Stimulated activated CD8-positive, alpha-beta memory T cell treated with anti-CD3 and anti-CD28 coated beads, Interleukin-4, amount 100 ng/mL, for 24 hours (primary cell): Measurements from ENCODE around the gene NOL4L.

Source experiments
- DNase-seq: peaks from one replicate; pipeline ENCODE4 v3.0.0-alpha.2; 2020; ENCODE audit warnings: low read depth

The NOL4L gene

DNA sequence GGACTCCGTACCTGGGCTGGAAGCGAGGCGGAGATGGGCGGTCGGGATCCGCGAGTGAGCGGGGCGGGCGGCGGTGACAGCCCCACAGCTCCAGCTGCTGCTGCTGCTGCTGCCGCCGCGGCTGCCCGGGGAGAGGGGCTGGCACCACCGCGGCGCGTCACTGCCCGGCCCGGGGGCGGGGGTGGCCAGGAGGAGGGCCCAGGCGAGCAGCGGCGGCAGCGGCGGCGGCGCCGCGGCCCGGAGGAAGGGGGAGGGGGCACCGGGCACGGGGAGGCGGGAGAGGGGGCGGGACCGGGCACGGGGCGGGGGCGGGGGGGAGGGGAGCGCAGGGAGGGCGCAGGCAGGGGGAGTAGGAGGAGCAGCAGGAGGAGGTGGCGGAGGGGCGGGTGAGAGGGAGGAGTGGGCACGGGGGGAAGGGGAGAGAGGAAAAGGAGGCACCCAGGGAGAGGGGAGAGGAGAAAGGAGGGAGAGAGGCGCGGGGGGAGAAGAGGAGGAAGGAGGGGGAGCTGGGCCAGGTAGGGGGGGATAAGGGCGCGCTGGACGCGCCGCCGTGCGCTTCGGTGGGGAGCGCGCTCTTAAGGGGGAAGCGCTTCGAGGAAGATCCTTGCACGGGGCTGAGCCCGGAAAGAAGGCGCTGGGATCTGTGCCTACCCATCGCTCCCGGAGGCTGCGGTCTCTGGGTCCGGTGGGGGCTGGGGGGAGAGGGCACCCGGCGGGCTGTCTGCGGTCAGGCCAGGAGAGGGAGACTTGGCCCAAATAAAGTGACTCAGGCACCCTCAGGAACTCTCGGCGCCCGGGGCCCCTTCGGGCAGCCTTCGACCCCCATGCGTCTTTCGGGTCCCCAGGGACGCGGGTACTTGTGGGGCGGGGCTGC, 101.5 kb downstream of the NOL4L start:
- peak; percentile 48 for DNase-seq

- DNase-seq, result no peak
These were observed 102.5 kb downstream of the NOL4L start for GRCh38 chr20:32482442-32483261.

GRCh38 chr20:32482143-32482441, 103.0 kb downstream of the NOL4L start:
- DNase-seq, result no peak

- no peak for DNase-seq
These were observed 103.6 kb downstream of the NOL4L start for GRCh38 chr20:32481311-32482142.

DNA sequence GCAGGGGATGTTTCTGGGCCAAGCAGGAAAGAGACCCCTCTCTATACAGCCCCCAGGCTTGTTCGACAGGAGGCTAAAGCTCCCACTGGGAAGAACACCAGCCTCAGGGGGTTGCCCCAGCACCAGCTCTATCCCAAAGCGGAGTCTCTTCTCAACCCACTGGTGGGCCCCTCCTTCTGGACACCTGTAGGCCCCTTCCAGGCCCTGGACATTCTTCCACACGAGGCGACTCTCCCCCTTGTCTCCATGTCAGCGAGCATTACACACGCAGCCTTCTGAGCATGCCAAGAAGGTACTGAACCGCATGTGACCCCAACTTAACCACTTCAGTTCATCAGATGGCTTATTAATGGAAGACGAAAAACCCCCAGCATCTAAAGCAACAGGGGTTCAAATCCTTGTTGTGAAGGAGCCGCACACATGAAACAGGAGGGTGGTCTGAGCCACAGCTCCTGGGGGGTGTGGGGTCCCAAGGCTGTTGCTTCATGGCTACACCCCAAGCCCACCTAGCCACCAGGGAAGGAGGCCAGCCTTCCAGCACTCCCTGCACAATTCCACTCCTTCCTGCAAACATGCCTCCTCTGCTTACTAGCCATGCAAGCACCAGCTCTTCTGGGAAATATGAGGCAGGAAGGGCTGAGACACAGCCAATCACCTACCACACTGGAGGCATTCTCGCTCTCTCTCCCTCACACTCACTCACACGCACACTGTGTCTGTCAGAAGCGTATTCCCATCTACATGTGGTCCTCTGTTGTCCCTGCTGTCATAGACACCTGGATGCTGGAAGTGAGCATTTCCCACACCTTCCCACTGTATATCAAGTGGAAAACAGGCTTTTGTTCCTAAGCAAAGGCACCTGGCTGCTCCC, 104.5 kb downstream of the NOL4L start:
- DNase-seq, result no peak

GRCh38 chr20:32479697-32480171, 105.4 kb downstream of the NOL4L start:
- no peak for DNase-seq

DNA sequence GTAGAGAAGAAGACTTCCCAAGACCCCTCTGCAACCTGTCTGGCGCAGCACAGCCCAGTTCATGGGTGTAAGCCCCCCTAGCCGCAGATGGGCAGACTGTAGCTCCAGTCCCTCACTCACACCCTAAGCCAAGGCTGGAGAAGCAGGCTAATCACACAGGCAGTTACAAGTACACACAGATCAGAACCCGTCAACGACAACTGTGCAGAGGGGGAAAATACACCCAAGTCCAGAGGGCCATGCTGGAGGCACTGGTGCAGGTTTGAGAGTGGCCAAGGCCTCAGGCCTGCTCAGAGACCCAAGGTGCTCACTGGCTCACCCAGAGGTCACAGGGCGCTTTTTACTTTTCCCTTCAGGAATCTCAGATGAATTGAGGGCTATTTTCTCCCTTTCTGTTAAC, 106.1 kb downstream of the NOL4L start:
- no peak for DNase-seq

DNA sequence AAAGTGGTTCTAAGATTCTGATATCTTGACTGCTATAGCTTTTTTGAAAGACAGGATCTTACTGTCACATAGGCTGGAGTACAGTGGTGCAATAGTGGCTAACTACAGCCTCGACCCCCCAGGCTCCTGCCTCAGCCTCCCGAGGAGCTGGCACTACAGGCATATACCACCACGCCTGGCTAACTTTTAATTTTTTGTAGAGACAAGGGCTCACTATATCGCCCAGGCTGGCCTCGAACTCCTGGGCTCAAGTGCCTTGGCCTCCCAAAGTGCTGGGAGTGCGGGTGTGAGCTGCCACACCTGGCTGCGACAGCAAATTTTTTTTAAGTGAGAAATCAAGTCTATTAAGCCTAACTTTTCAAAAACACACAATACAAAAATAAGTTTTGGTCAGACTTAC, 106.6 kb downstream of the NOL4L start:
- DNase-seq, result no peak

DNA sequence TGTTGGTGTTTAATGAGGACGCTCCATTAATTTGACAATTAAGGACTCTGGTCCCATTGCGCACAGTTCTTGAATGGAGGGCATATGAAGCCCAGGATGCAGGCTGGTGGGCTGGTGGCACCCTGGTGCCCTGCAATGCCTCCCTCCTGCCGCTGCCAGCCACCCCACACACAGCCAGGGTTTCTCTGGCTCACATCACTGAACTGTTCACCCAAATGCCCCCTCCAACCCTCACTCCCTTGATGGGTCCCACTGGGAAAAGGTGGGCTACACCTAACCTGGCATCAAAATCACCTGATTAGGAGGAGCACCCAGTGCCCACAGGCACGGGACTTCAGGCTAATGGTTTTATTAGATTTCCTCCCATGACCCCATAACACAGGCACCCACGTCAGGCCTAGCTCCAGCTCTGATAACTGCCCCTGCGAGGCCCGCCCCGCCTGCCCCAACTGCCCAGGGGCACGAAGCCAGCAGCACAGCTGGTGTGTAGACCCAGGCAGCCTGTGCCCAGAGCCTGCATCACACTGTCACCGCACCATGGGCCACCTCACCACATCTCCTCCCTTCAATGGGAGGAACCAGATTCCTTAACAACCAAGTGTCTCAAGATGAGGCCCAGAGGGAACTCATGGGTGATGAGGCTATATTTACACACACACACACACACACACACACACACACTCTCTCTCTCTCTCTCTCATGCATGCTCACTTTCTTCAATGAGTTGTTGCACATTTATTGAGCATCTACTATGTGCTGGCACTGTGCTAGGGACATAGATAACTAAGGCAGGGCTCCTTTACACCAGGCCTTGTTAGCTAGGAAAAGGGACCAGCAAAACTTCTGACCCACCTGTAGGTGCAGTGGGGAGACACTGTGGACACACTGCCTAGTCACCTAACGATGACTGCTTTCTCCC, 107.3 kb downstream of the NOL4L start:
- DNase-seq, result no peak

DNA sequence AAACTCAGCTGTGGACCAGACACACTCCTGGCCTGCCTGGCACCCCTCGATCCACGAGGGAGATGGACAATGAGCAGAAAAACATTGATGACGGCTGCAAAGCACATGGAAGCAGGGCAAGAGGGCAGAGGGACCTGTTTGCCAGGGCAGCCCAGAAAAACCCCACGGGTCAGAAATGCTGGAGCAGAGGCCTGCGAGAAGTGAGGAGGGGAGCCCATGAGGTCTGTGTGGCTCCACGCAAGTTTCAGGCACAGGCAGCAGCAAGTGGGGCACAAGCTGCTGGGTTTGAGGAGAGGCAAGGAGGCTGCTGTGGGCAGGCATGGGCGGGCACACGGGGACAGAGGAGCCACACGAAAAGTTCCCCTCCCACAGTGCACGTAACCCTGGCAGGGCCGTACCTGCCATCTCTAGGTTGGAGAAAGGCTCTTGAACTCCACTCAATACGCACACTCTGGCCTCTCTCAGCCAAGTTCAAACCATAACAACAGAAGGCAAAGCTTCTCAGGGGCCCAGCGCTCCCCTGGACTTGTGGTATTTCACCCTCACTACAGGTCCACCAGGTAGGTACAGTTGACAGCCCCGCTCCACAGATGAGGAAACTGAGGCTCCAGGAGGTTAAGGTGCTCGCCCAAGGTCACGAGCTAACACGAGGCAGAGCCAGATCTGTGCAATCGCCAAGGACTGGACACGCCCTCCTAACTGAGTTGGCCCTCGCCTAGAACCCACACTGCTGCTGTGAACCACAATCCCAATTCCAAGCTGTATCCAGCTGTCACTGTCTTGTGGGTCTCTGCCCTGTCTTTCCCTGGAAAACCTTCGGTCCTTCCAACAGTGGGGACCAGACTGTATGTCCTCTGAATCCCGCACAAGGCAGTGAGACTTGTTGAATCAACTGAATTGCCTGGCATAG, 108.2 kb downstream of the NOL4L start:
- DNase-seq, result no peak

GRCh38 chr20:32474967-32475811, 109.9 kb downstream of the NOL4L start:
- no peak for DNase-seq

GRCh38 chr20:32474717-32474966, 110.5 kb downstream of the NOL4L start:
- DNase-seq, result no peak

GRCh38 chr20:32474009-32474716, 111.0 kb downstream of the NOL4L start:
- DNase-seq, result no peak

DNA sequence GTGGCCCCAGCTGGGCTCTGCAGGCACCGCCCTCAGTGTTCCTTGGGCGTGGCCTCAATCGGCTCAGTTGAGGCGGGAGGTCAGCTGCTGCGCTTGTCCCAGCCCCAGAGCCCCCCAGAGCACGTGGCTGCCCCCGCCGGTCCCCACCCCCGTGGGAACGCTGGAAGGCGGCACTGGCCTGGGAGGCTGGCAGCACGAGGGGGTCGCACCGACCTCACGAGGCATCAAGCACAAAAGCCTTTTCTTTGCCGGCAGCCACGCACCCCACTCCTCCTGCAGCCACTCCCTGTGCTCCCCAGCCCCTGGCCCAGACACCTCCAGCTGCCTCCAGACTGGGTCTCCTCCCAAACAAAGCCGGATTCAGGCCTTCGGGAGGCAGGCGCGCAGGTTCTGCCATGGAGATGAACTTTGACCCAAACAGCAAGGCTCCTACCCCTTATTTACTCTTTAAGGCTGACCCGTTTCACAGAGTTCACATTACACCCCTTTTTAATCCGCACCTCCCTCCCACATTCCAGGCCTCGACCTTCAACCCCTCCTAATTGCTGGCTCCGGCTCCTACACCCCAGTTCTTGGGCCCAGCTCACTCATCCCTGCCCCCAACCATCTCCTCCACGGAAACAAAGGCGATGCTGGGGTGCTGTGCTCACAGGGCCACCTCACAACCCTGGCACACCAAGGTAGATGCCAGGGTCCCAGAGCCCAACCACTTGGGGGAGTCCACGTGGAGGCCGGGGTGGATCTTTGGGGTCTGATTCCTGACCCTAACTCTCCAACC, 111.7 kb downstream of the NOL4L start:
- no peak for DNase-seq

DNA sequence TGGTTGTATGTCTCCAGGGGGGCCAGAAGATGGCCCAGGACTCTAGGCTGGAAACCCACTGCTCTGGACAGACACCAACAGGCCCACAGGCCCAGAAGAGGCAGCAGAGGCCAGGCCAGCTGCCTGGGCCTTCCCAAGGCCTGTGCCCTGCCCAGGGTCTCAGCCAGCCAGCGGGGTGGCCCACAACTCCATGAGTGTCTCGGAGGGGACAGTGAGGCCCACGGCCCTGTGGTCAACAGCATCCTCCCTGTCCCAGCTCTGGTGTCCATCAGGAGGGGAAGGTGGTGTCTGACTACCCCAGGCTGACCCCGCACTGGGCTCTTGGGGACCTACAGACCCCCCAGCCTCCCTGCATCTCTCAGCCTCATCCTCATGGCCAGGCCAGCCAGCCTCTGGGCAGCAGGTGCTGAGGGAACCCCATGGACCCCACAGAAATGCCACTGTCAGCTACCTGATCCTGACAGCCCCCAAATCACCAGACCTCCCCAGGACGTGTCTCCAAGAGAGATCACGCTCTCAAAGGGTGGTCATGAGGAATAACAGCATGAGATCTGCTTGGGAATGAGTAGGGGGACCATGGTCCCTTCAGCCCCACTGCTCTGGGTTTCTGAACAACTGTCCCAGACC, 112.4 kb downstream of the NOL4L start:
- no peak for DNase-seq

- no peak for DNase-seq
These were observed 114.2 kb downstream of the NOL4L start for GRCh38 chr20:32470940-32471339.
